ENCODE data around the gene C15orf62. TPM values are rescaled to one million over a fixed set of nuclear protein-coding genes. Genes with fewer than 3 reads are reported as not detected.
A peak's percentile ranks its signal among the peaks of the same experiment; 100 is the strongest.

Gene C15orf62
- polyA plus RNA-seq, 1 of the 3 experiments (the other 2 are of a cell fraction), result not detected

DNA sequence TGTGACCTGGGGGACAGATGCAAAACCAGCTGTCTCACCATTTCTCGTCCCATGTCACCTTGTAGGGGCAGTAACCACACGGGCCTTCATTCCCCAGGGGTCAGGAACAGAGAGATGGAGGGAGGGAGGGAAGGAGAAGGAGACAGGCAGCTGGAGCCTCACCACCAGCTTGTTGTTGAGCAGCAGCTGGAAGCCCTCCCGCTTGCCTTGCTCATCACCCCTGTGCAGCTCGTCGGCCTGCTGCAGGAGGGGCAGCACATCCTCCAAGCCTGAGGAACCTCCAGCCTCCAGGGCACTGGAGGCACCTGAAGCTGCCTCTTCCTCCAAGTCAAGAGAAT, 25.0 kb upstream of the C15orf62 start (continued):
- TF ChIP-seq, protein P1, sequence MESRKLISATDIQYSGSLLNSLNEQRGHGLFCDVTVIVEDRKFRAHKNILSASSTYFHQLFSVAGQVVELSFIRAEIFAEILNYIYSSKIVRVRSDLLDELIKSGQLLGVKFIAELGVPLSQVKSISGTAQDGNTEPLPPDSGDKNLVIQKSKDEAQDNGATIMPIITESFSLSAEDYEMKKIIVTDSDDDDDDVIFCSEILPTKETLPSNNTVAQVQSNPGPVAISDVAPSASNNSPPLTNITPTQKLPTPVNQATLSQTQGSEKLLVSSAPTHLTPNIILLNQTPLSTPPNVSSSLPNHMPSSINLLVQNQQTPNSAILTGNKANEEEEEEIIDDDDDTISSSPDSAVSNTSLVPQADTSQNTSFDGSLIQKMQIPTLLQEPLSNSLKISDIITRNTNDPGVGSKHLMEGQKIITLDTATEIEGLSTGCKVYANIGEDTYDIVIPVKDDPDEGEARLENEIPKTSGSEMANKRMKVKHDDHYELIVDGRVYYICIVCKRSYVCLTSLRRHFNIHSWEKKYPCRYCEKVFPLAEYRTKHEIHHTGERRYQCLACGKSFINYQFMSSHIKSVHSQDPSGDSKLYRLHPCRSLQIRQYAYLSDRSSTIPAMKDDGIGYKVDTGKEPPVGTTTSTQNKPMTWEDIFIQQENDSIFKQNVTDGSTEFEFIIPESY (IDR thresholded peaks at IDR 0.05; ENCODE audit: borderline replicate concordance, low read depth), result no peak
- TF ChIP-seq TCF12 (IDR thresholded peaks at IDR 0.05), result no peak

DNA sequence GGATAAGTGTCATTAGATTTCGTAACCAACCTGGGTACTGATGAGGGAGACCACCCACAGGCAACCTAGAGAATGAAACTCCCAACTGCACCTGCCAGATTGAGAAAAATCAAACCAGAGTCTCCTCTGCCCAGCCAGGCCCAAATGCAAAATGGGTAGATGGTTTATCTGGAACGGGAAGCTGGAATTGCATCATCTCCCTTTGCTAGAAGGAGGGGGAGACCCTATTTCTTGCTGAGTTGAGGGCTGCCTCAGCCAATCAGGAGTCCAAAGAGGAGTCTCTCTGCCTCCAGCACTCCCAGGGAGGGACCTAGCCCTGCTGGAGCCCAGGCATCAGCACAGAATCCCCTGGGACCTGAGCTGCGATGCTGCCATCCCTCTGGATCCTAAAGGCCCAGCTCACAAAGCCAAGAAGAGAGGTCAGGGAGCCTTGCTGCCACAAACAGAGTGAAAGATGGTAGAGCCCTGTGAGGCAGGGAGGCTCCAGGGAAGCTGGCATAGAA, 22.8 kb upstream of the C15orf62 start:
- peaks cover 8% of the 10 kb centered on the region; the same call in 1 of the 2 replicates for H3K79me2 ChIP-seq (ENCODE audit: insufficient read depth)
- H3K27ac ChIP-seq (ENCODE audit: low read depth in 2 of 2, low read length in 1 of 2), result peak overlapping the region in 1 of 2 experiments; percentile 51; a peak in 1 of 4 replicates
- peak; percentile 31 for DNase-seq
- no peaks in the 10 kb centered on the region for H3K9me3 ChIP-seq
- H3K27me3 ChIP-seq (ENCODE audit: insufficient read depth), result no peaks in the 10 kb centered on the region
- H4K20me1 ChIP-seq (ENCODE audit: insufficient read depth), result no peaks in the 10 kb centered on the region
- H3K9me2 ChIP-seq, result no peaks in the 10 kb centered on the region
- 73% methylated on average over 3 of the region's 3 CpGs for WGBS (ENCODE audit: low lambda C conversion rate)
- H3K36me3 ChIP-seq (replicated peaks in 1 of 2; ENCODE audit: control insufficient read depth in 1 of 2, insufficient read depth in 2 of 2, low read length in 1 of 2), result peaks cover 35 to 38% of the 10 kb centered on the region in 2 experiments
- CTCF ChIA-PET, result interaction anchor here (0.5 to 20.8 kb wide), 26 partner anchors 10 to 147 kb away, joined by 3 to 555 read pairs (median 6); partner anchors contain the start of genes C15orf62, DNAJC17, GCHFR and SPINT1
- peaks cover 0 to 4% of the 10 kb centered on the region in 2 experiments; a peak in 1 of 4 replicates for H3K4me1 ChIP-seq (ENCODE audit: control insufficient read depth in 1 of 2, insufficient read depth in 2 of 2, low read depth in 1 of 2, low read length in 1 of 2)
- no peak overlapping the region for H2AFZ ChIP-seq (ENCODE audit: low read depth)
- no peak for TF ChIP-seq FOXJ3 (CRISPR knock-in tag; IDR thresholded peaks at IDR 0.05)
- no peak for TF ChIP-seq TAF1 (IDR thresholded peaks at IDR 0.05; ENCODE audit: borderline replicate concordance, low read depth, low read length)
- TF ChIP-seq SMC3 (IDR thresholded peaks at IDR 0.05; ENCODE audit: low read depth, low read length), result no peak
- TF ChIP-seq FOXM1 (IDR thresholded peaks at IDR 0.05; ENCODE audit: low read depth), result no peak
- no peak for TF ChIP-seq RFX5 (IDR thresholded peaks at IDR 0.05; ENCODE audit: low read length)
- TF ChIP-seq SIN3A (IDR thresholded peaks at IDR 0.05; ENCODE audit: borderline replicate concordance, low read depth, low read length), result no peak
- TF ChIP-seq JUND (IDR thresholded peaks at IDR 0.05), result no peak
- no peak for TF ChIP-seq GABPA (IDR thresholded peaks at IDR 0.05; ENCODE audit: low read depth)
- TF ChIP-seq, protein P2, sequence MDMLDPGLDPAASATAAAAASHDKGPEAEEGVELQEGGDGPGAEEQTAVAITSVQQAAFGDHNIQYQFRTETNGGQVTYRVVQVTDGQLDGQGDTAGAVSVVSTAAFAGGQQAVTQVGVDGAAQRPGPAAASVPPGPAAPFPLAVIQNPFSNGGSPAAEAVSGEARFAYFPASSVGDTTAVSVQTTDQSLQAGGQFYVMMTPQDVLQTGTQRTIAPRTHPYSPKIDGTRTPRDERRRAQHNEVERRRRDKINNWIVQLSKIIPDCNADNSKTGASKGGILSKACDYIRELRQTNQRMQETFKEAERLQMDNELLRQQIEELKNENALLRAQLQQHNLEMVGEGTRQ (IDR thresholded peaks at IDR 0.05; ENCODE audit: borderline replicate concordance, low read depth, low read length), result no peak
- no peak for TF ChIP-seq POLR2AphosphoS5 (IDR thresholded peaks at IDR 0.05; ENCODE audit: low read depth, low read length)
- TF ChIP-seq NRF1 (IDR thresholded peaks at IDR 0.05; ENCODE audit: low read depth, low read length), result no peak
- no peak for TF ChIP-seq RCOR1 (IDR thresholded peaks at IDR 0.05; ENCODE audit: low read length)
- TF ChIP-seq, protein P3, sequence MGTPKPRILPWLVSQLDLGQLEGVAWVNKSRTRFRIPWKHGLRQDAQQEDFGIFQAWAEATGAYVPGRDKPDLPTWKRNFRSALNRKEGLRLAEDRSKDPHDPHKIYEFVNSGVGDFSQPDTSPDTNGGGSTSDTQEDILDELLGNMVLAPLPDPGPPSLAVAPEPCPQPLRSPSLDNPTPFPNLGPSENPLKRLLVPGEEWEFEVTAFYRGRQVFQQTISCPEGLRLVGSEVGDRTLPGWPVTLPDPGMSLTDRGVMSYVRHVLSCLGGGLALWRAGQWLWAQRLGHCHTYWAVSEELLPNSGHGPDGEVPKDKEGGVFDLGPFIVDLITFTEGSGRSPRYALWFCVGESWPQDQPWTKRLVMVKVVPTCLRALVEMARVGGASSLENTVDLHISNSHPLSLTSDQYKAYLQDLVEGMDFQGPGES (IDR thresholded peaks at IDR 0.05; ENCODE audit: low read depth, low read length), result no peak
- TF ChIP-seq MEF2A (IDR thresholded peaks at IDR 0.05; ENCODE audit: borderline replicate concordance, low read depth), result no peak
- TF ChIP-seq, protein P4, sequence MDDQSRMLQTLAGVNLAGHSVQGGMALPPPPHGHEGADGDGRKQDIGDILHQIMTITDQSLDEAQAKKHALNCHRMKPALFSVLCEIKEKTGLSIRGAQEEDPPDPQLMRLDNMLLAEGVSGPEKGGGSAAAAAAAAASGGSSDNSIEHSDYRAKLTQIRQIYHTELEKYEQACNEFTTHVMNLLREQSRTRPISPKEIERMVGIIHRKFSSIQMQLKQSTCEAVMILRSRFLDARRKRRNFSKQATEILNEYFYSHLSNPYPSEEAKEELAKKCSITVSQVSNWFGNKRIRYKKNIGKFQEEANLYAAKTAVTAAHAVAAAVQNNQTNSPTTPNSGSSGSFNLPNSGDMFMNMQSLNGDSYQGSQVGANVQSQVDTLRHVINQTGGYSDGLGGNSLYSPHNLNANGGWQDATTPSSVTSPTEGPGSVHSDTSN (IDR thresholded peaks at IDR 0.05), result no peak
- TF ChIP-seq, protein P1 (IDR thresholded peaks at IDR 0.05; ENCODE audit: borderline replicate concordance, low read depth), result no peak
- TF ChIP-seq RXRA (IDR thresholded peaks at IDR 0.05; ENCODE audit: borderline replicate concordance, low read depth), result no peak
- no peak for TF ChIP-seq EP300 (IDR thresholded peaks at IDR 0.05; ENCODE audit: borderline replicate concordance in 1 of 2, low read depth in 1 of 2, low read length in 1 of 2)
- TF ChIP-seq CHD2 (IDR thresholded peaks at IDR 0.05; ENCODE audit: low read length, partially characterized antibody), result no peak
- TF ChIP-seq NFIC (IDR thresholded peaks at IDR 0.05; ENCODE audit: borderline replicate concordance), result no peak
- H3K4me3 ChIP-seq (ENCODE audit: low read depth in 2 of 2, low read length in 1 of 2), result no peak overlapping the region
- no peak overlapping the region for H3K9ac ChIP-seq
- POLR2A ChIA-PET, result interaction anchor here (1.1 to 2.1 kb wide), 4 partner anchors 10 to 36 kb away, joined by 5 to 9 read pairs (median 7); partner anchors contain the start of gene C15orf62
- H3K4me2 ChIP-seq, result no peak overlapping the region
- peaks cover 6% of the 10 kb centered on the region for H3F3A ChIP-seq (replicated peaks; ENCODE audit: insufficient read depth)

All from SK-N-SH (cell line).